Caco-2 (cell line): ENCODE data around the gene TSPAN6. TPM values are rescaled to one million over a fixed set of nuclear protein-coding genes. Genes with fewer than 3 reads are reported as not detected.

Experiments used
- BruUV-seq: library from RNA; stranded (reverse); fragments of 400-500 nt; replicated peaks from 2 replicates; lab custom pipeline; 2021; lab: Mats Ljungman, UMichigan
- CTCF ChIA-PET: fragments of 300-600 bp; sonication (Branson Sonifier 250); formaldehyde crosslinking; loops from one replicate; lab custom pipeline; 2022; ENCODE audit warnings: antibody characterized with exemption; lab: Charles Lee
- POLR2A ChIA-PET: fragments of 300-600 bp; sonication (Branson Sonifier 250); formaldehyde crosslinking; loops from one replicate; lab custom pipeline; 2022; ENCODE audit warnings: antibody characterized with exemption; lab: Charles Lee
- DNase-seq, 2 experiments: peaks; one replicate each; pipeline versions ENCODE4 v3.0.0 to v3.0.0-alpha.2; 2020 to 2022
- H3K27me3 ChIP-seq: replicated peaks from 2 replicates; pipeline ENCODE4 v1.6.0; 2011; ENCODE audit warnings: low read length; ENCODE audit not compliant: control insufficient read depth, insufficient read depth
- H3K36me3 ChIP-seq: 2 replicates; pipeline ENCODE4 v1.5.1; 2011; ENCODE audit warnings: low read length; ENCODE audit not compliant: control insufficient read depth, insufficient read depth
- H3K4me1 ChIP-seq: fragments of 250-450 bp; sonication (Bioruptor Pico); 2 replicates; pipeline ENCODE4 v1.5.1; 2020; ENCODE audit warnings: mild to moderate bottlenecking
- H3K4me3 ChIP-seq: 2 replicates; pipeline ENCODE4 v1.5.1; 2011; ENCODE audit warnings: low read depth, mild to moderate bottlenecking, control low read depth, low read length
- H3K9me3 ChIP-seq: fragments of 250-450 bp; sonication (Bioruptor Pico); 2 replicates; pipeline ENCODE4 v1.5.1; 2020; ENCODE audit warnings: mild to moderate bottlenecking, moderate library complexity
- H3K27ac Mint-ChIP-seq: one replicate; pipeline ENCODE4 v1.8.0; 2022; ENCODE audit warnings: mixed read lengths; ENCODE audit not compliant: unreplicated experiment
- H3K27me3 Mint-ChIP-seq: one replicate; pipeline ENCODE4 v1.8.0; 2022; ENCODE audit warnings: mixed read lengths; ENCODE audit not compliant: insufficient read depth, unreplicated experiment
- H3K36me3 Mint-ChIP-seq: one replicate; pipeline ENCODE4 v1.8.0; 2022; ENCODE audit warnings: mild to moderate bottlenecking, mixed read lengths; ENCODE audit not compliant: insufficient read depth, unreplicated experiment
- H3K4me1 Mint-ChIP-seq: one replicate; pipeline ENCODE4 v1.8.0; 2022; ENCODE audit warnings: low read depth, mixed read lengths; ENCODE audit not compliant: unreplicated experiment
- H3K4me3 Mint-ChIP-seq: one replicate; pipeline ENCODE4 v1.8.0; 2022; ENCODE audit warnings: mild to moderate bottlenecking, moderate library complexity, mixed read lengths; ENCODE audit not compliant: unreplicated experiment
- H3K9me3 Mint-ChIP-seq: one replicate; pipeline ENCODE4 v1.8.0; 2022; ENCODE audit warnings: mixed read lengths; ENCODE audit not compliant: unreplicated experiment
- intact Hi-C: fragments of 100-400 bp; cut with micrococcal nuclease; formaldehyde crosslinking; loops from one replicate; pipeline ENCODE4 v1.10.0; 2022; ENCODE audit not compliant: unreplicated experiment
- total RNA-seq: library from RNA; stranded (reverse); gene quantifications from 2 replicates; pipeline ENCODE4 v1.2.3, GENCODE V29; 2022
- TF ChIP-seq, protein P1 (sequence below), 2 experiments: fragments of 200-600 bp in 1 of 2; IDR thresholded peaks; 1 replicate in 1 of 2; 2 replicates in 1 of 2; pipeline versions ENCODE4 v1.5.1 to v1.8.0; 2011 to 2022; ENCODE audit warnings: antibody characterized with exemption in 1 of 2, control low read depth in 1 of 2, inconsistent platforms in 1 of 2, low read depth in 1 of 2, low read length in 1 of 2, mild to moderate bottlenecking in 1 of 2, moderate library complexity in 1 of 2; ENCODE audit not compliant: insufficient read depth in 1 of 2, severe bottlenecking in 1 of 2, unreplicated experiment in 1 of 2

TSPAN6 gene
- total RNA-seq, 1 experiment from 2014 or later: 137 TPM

DNA sequence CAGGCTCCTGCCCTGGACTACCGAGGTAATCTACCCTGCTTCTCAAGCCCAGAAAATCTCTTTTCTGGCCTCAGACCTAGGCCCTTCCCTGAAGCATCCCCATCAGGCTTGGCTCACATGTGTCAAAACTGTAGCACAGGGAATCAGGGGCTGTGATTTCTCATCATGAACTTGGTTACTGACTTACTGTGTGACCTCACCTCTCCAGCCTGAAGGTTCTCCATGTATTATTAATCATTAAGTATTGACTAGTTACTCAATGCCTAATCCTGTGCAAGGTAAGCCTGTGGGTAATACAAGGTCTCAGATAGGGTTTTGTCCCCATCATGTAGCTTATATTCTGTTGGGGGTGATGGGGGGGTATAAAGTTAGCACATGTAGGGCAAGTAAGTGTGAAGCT, 14.2 kb upstream of the TSPAN6 start:
- no peaks in the 10 kb centered on the region for H3K9me3 Mint-ChIP-seq
- no peak overlapping the region for H3K4me3 Mint-ChIP-seq
- H3K36me3 Mint-ChIP-seq: no peaks in the 10 kb centered on the region
- no peaks in the 10 kb centered on the region for H3K36me3 ChIP-seq
- BruUV-seq: no TSS peak
- H3K4me1 Mint-ChIP-seq: peaks cover 26% of the 10 kb centered on the region
- H3K27me3 ChIP-seq: no peaks in the 10 kb centered on the region
- ChIA-PET POLR2A (no interaction called here), CTCF (interaction anchor here (0.6 kb wide), 1 partner anchor 20 kb away, joined by 3 read pairs; no protein-coding TSS in a partner anchor)
- peak overlapping the region; percentile 81 for H3K27ac Mint-ChIP-seq
- peaks cover 44% of the 10 kb centered on the region for H3K4me1 ChIP-seq
- intact Hi-C loops: no loop called here
- TF ChIP-seq, protein P1, sequence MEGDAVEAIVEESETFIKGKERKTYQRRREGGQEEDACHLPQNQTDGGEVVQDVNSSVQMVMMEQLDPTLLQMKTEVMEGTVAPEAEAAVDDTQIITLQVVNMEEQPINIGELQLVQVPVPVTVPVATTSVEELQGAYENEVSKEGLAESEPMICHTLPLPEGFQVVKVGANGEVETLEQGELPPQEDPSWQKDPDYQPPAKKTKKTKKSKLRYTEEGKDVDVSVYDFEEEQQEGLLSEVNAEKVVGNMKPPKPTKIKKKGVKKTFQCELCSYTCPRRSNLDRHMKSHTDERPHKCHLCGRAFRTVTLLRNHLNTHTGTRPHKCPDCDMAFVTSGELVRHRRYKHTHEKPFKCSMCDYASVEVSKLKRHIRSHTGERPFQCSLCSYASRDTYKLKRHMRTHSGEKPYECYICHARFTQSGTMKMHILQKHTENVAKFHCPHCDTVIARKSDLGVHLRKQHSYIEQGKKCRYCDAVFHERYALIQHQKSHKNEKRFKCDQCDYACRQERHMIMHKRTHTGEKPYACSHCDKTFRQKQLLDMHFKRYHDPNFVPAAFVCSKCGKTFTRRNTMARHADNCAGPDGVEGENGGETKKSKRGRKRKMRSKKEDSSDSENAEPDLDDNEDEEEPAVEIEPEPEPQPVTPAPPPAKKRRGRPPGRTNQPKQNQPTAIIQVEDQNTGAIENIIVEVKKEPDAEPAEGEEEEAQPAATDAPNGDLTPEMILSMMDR (IDR thresholded peaks at IDR 0.05; ENCODE audit: insufficient read depth in 1 of 2, low read depth in 1 of 2, low read length in 1 of 2, severe bottlenecking in 1 of 2, unreplicated experiment in 1 of 2): no peak
- no peaks in the 10 kb centered on the region for H3K27me3 Mint-ChIP-seq
- no peaks in the 10 kb centered on the region for H3K9me3 ChIP-seq
- DNase-seq: no peak
- H3K4me3 ChIP-seq: no peak overlapping the region

DNA sequence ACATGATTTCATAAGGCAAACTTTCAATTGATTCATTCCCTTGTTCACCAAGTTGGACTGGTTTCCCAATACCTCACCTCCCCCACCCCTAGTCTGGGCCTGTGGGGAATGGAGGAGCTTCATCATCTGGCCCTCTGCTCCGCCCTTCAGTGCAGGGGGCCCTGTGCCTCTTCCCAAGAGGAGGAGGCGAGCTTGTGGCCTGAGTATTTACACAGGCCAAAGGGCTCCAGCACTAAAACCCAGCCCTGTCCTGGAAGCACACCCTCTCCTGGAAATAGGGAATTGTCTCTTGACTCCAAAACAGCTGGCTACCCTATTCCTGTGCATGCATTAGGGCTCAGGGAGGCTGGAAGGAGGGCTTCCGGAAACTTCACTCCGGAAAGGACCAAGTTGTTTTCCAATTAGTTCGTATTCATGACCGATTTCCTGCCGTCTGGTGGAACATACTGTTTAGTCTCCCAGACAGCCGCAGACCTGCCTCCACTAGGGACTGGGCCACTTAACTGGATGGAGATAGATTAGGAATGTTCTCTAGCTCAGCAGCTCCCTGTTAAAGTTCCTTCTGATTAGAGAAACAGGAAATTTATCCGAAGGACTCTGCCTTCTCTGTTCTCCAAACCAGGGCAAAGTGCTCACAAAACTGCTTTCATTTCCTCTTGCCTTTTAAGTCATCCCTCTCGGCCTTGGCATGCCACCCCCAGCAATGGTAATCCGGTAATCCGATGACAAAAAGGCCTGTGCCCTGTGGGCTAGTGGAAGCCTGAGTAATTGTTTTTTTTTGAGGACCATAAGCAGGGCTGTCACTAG, 13.1 kb upstream of the TSPAN6 start:
- Mint-ChIP-seq H3K4me3 (peak overlapping the region; percentile 71), H3K4me1 (peaks cover 26% of the 10 kb centered on the region), H3K9me3 (no peaks in the 10 kb centered on the region), H3K27me3 (no peaks in the 10 kb centered on the region), H3K36me3 (peaks cover 4% of the 10 kb centered on the region), H3K27ac (peak overlapping the region; percentile 97)
- TSS peak; percentile 76 for BruUV-seq
- DNase-seq: peak; percentile 88 to 92
- TF ChIP-seq, protein P1 (IDR thresholded peaks at IDR 0.05; ENCODE audit: insufficient read depth in 1 of 2, low read depth in 1 of 2, low read length in 1 of 2, severe bottlenecking in 1 of 2, unreplicated experiment in 1 of 2): no peak
- ChIA-PET POLR2A (interaction anchor here (0.5 to 2.1 kb wide), 4 partner anchors 10 to 35 kb away, joined by 3 to 12 read pairs (median 4); partner anchors contain the start of gene TSPAN6), CTCF (interaction anchor here (0.9 to 1.9 kb wide), 6 partner anchors 13 to 119 kb away, joined by 3 to 17 read pairs (median 6); partner anchors contain the start of gene TSPAN6)
- no peak overlapping the region for H3K4me3 ChIP-seq
- H3K4me1 ChIP-seq: peaks cover 47% of the 10 kb centered on the region
- no peaks in the 10 kb centered on the region for H3K36me3 ChIP-seq
- H3K9me3 ChIP-seq: no peaks in the 10 kb centered on the region
- intact Hi-C loops: loop anchor here (1.0 kb wide), 2 partner anchors 13 to 34 kb away; partner anchors contain the start of gene TSPAN6
- H3K27me3 ChIP-seq: no peaks in the 10 kb centered on the region
